K562 (cell line): Measurements from ENCODE around the gene ORM1. TPM values are rescaled to one million over a fixed set of nuclear protein-coding genes. Genes with fewer than 3 reads are reported as not detected.

Experiments used
- ATAC-seq: fragments of 200-7000 bp; cut with Tn5 transposase; 3 replicates; pipeline ENCODE4 v1.9.1; 2020; ENCODE audit warnings: moderate library complexity
- BruUV-seq: library from RNA; stranded (reverse); fragments of 400-500 nt; replicated peaks from 2 replicates; lab custom pipeline; 2021; lab: Mats Ljungman, UMichigan
- CTCF ChIA-PET: fragments of 300-600 bp; formaldehyde crosslinking; extraction: SDS; loops from one replicate; lab custom pipeline; 2021; ENCODE audit warnings: low intra/inter-chr PET ratio; lab: Yijun Ruan, JAX
- POLR2A ChIA-PET: fragments of 300-600, 350-650 bp; sonication (Branson Sonifier 250); formaldehyde crosslinking; extraction: SDS; loops from one replicate; lab custom pipeline; 2021; ENCODE audit warnings: antibody characterized with exemption, inconsistent platforms; lab: Yijun Ruan, JAX
- DNase-seq, 4 experiments: peaks; one replicate each; pipeline versions ENCODE4 v3.0.0 to v3.0.0-alpha.2; 2011 to 2018; ENCODE audit warnings: low spot score in 3 of 4, mixed read lengths in 3 of 4; ENCODE audit errors: extremely low read depth in 1 of 4
- FAIRE-seq: peaks from 2 replicates; lab custom pipeline; 2011; peaks lifted over from hg19 to GRCh38; lab: Jason Lieb, UNC
- H2AFZ ChIP-seq: 2 replicates; pipeline ENCODE4 v1.6.0; 2011; ENCODE audit warnings: low read depth, low read length, control low read depth, inconsistent platforms
- H3K27ac ChIP-seq: fragments of 200-600 bp; 3 replicates; pipeline ENCODE4 v1.8.0; 2011; ENCODE audit warnings: low read depth, mild to moderate bottlenecking, control low read depth, inconsistent platforms, low read length, moderate library complexity, mixed read lengths; ENCODE audit errors: extremely low read depth
- H3K27me3 ChIP-seq, 2 experiments: fragments of 300-600 bp in 1 of 2; 2 replicates in 1 of 2; 3 replicates in 1 of 2; pipeline versions ENCODE4 v1.6.0 to v1.8.0; 2011; ENCODE audit warnings: inconsistent platforms in 2 of 2, low read length in 2 of 2, mild to moderate bottlenecking in 1 of 2, mixed read lengths in 1 of 2, moderate library complexity in 1 of 2; ENCODE audit not compliant: control insufficient read depth in 2 of 2, insufficient read depth in 2 of 2
- H3K36me3 ChIP-seq: fragments of 300-600 bp; 3 replicates; pipeline ENCODE4 v1.8.0; 2011; ENCODE audit warnings: mild to moderate bottlenecking, low read length, inconsistent platforms; ENCODE audit not compliant: control insufficient read depth, insufficient read depth
- H3K4me1 ChIP-seq, 2 experiments: fragments of 200-600 bp in 1 of 2; replicated peaks in 1 of 2; 2 replicates in 1 of 2; 3 replicates in 1 of 2; pipeline versions ENCODE4 v1.5.1 to v1.8.0; 2011; ENCODE audit warnings: inconsistent platforms in 2 of 2, low read length in 2 of 2, mild to moderate bottlenecking in 1 of 2, mixed read lengths in 1 of 2, moderate library complexity in 1 of 2; ENCODE audit not compliant: control insufficient read depth in 2 of 2, insufficient read depth in 2 of 2
- H3K4me2 ChIP-seq: 2 replicates; pipeline ENCODE4 v1.6.1; 2011; ENCODE audit warnings: low read length, control low read depth, inconsistent platforms, mixed read lengths; ENCODE audit not compliant: insufficient read depth
- H3K4me3 ChIP-seq: fragments of 200-600 bp; sonication (generic), shearing (Covaris generic); 2 replicates; pipeline ENCODE4 v1.5.1; 2016; ENCODE audit warnings: control low read depth, inconsistent platforms
- H3K79me2 ChIP-seq: fragments of 200-600 bp; 3 replicates; pipeline ENCODE4 v1.8.0; 2011; ENCODE audit warnings: low read length, inconsistent platforms; ENCODE audit not compliant: control insufficient read depth, insufficient read depth
- H3K9ac ChIP-seq, 2 experiments: 2 replicates each; pipeline versions ENCODE4 v1.6.0 to v1.6.1; 2011; ENCODE audit warnings: low read depth in 2 of 2, low read length in 2 of 2, control low read depth in 1 of 2, inconsistent platforms in 1 of 2, mild to moderate bottlenecking in 1 of 2, mixed read lengths in 1 of 2; ENCODE audit not compliant: insufficient read depth in 1 of 2
- H3K9me1 ChIP-seq: one replicate; pipeline ENCODE4 v1.6.0; 2011; ENCODE audit warnings: inconsistent platforms, mild to moderate bottlenecking, low read length, moderate library complexity; ENCODE audit not compliant: control insufficient read depth, insufficient read depth
- H3K9me3 ChIP-seq: replicated peaks from 2 replicates; pipeline ENCODE4 v1.5.1; 2011; ENCODE audit warnings: low read depth, low read length, inconsistent platforms; ENCODE audit not compliant: control insufficient read depth, insufficient read depth
- H4K20me1 ChIP-seq: replicated peaks from 2 replicates; pipeline ENCODE4 v1.6.1; 2011; ENCODE audit warnings: low read length, inconsistent platforms, mixed read lengths; ENCODE audit not compliant: control insufficient read depth, insufficient read depth
- MCM5 ChIP-seq: fragments of 450-650 bp; IDR thresholded peaks from 2 replicates; pipeline ENCODE4 v1.6.1; 2016; ENCODE audit warnings: low read depth
- MYC ChIP-seq, 2 experiments: fragments of 250-450 bp in 1 of 2; sonication (Bioruptor Pico) in 1 of 2; IDR thresholded peaks; 2 replicates each; pipeline versions ENCODE4 v1.5.1 to v1.6.1; 2012 to 2021; ENCODE audit warnings: low read depth in 2 of 2, borderline replicate concordance in 1 of 2, improper control_type of control experiment in 1 of 2, low read length in 1 of 2, mild to moderate bottlenecking in 1 of 2, moderate library complexity in 1 of 2
- ZNF79 ChIP-seq: fragments of 250-450 bp; sonication (Bioruptor Pico); IDR thresholded peaks from 2 replicates; pipeline ENCODE4 v1.4.0; 2020; ENCODE audit warnings: low read depth, mild to moderate bottlenecking, moderate library complexity
- WGBS: fragments of 100-300 bp; shearing (Covaris generic); methylation state at CpG from one replicate; pipeline ENCODE4 v1.1.6; 2016; ENCODE audit warnings: low coverage, mixed read lengths; ENCODE audit not compliant: insufficient coverage; ENCODE audit errors: missing lambda C conversion rate; 5-methylcytosine and 5-hydroxymethylcytosine counted together
- in situ Hi-C: fragments of 300-500 bp; cut with MboI; formaldehyde crosslinking; loops from 4 replicates; pipeline ENCODE4 v1.15.0; 2018; ENCODE audit warnings: inconsistent platforms, mixed read lengths
- intact Hi-C: fragments of 100-400 bp; cut with micrococcal nuclease; formaldehyde crosslinking; loops from 2 replicates; pipeline ENCODE4 v1.14.2; 2022
- polyA plus RNA-seq, 8 experiments: library from polyadenylated mRNA; depleted of rRNA in 4 of 8; stranded (reverse) in 5 of 8; unstranded in 3 of 8; fragments of >200 nt; fragmentation: Nextera tagmentation in 2 of 8; fragmentation: Illumina TruSeq in 1 of 8; extraction: Ambion mirVana in 2 of 8; extraction: Trizol in 1 of 8; gene quantifications; 2 replicates each; pipeline versions ENCODE4 v1.2.1 to v1.2.3, GENCODE V29; 2011 to 2014; ENCODE audit warnings: inconsistent platforms in 1 of 8, missing spikeins in 1 of 8
- total RNA-seq, 7 experiments: library from RNA; depleted of rRNA in 6 of 7; stranded (reverse); fragments of >200 nt in 6 of 7; fragmentation: Illumina TruSeq in 2 of 7; extraction: Trizol in 2 of 7; gene quantifications; 2 replicates each; pipeline versions ENCODE4 v1.2.1 to v1.2.3, GENCODE V29; 2011 to 2021; ENCODE audit warnings: low replicate concordance in 1 of 7
- TF ChIP-seq, protein P1 (sequence below): fragments of 450-650 bp; formaldehyde crosslinking; IDR thresholded peaks from 2 replicates; pipeline ENCODE4 v1.4.0; 2022; ENCODE audit warnings: mild to moderate bottlenecking, moderate library complexity

Gene ORM1
- total and polyA plus RNA-seq, 9 of the 15 experiments (the other 6 are each of a cell fraction or from before 2014, with no cell fraction given), result 2.9 TPM; not detected in 8

- BruUV-seq, result no TSS peak
- Histone ChIP-seq H3K27me3 (no peaks in the 10 kb centered on the region), H3K9me3 (no peaks in the 10 kb centered on the region), H3K9ac (no peak overlapping the region), H3K4me2 (no peak overlapping the region), H2AFZ (no peak overlapping the region), H3K4me1 (peaks cover 0 to 3% of the 10 kb centered on the region in 2 experiments; a peak in 1 of 5 replicates), H3K36me3 (peaks cover 15% of the 10 kb centered on the region; the same call in 2 of the 3 replicates), H4K20me1 (no peaks in the 10 kb centered on the region), H3K4me3 (no peak overlapping the region), H3K79me2 (no peaks in the 10 kb centered on the region), H3K27ac (no peak overlapping the region), H3K9me1 (no peaks in the 10 kb centered on the region)
- in situ Hi-C loops (no loop called here), intact Hi-C loops (no loop called here)
- DNase-seq, result no peak
- FAIRE-seq, result no peak
- ChIA-PET POLR2A (interaction anchor here (0.8 to 2.3 kb wide), 2 partner anchors 14 to 29 kb away, joined by 3 to 9 read pairs; no protein-coding TSS in a partner anchor), CTCF (no interaction called here)
- 24% methylated on average over 2 of the region's 2 CpGs for WGBS
- peak; percentile 5; the same call in 1 of the 3 replicates for ATAC-seq
- TF ChIP-seq ZNF79 (CRISPR knock-in tag) (no peak), MCM5 (no peak), MYC (IDR thresholded peaks at IDR 0.05; ENCODE audit: low read depth, low read length) (no peak), MYC (CRISPR knock-in tag; IDR thresholded peaks at IDR 0.05; ENCODE audit: borderline replicate concordance, low read depth) (no peak)
- TF ChIP-seq, protein P1, sequence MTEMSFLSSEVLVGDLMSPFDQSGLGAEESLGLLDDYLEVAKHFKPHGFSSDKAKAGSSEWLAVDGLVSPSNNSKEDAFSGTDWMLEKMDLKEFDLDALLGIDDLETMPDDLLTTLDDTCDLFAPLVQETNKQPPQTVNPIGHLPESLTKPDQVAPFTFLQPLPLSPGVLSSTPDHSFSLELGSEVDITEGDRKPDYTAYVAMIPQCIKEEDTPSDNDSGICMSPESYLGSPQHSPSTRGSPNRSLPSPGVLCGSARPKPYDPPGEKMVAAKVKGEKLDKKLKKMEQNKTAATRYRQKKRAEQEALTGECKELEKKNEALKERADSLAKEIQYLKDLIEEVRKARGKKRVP (CRISPR knock-in tag), result no peak
Observed at GRCh38 chr9:114363424-114363823, 40.5 kb downstream of the ORM1 start.
